ENCODE results near the gene ALKBH7. TPM values are rescaled to one million over a fixed set of nuclear protein-coding genes. Genes with fewer than 3 reads are reported as not detected.

The ALKBH7 gene
- total and polyA plus RNA-seq, 4 donors, result 29.9 to 99.7 (median 51.2) TPM

GRCh38 chr19:6392221-6393073, 19.9 kb downstream of the ALKBH7 start:
- Histone ChIP-seq H3K9ac (ENCODE audit: low read depth in 1 of 2, low read length in 2 of 2) (peak overlapping the region; percentile 83 to 94), H3K4me1 (ENCODE audit: control insufficient read depth in 4 of 4, insufficient read depth in 4 of 4, low read length in 3 of 4) (peaks cover 5 to 14% (median 11%) of the 10 kb centered on the region in 4 donors), H3K27me3 (ENCODE audit: control insufficient read depth in 4 of 4, insufficient read depth in 4 of 4, low read length in 3 of 4) (no peaks in the 10 kb centered on the region), H3K4me3 (ENCODE audit: low read depth in 1 of 3, low read length in 3 of 3) (peak overlapping the region; percentile 69 to 97 (median 93)), H3K36me3 (ENCODE audit: control insufficient read depth in 4 of 4, insufficient read depth in 3 of 4, low read depth in 1 of 4, low read length in 3 of 4) (peaks cover 10 to 26% (median 15%) of the 10 kb centered on the region in 4 donors), H3K27ac (ENCODE audit: low read depth in 1 of 2, low read length in 2 of 2) (peak overlapping the region; percentile 86 to 87), H3K9me3 (ENCODE audit: control insufficient read depth in 4 of 4, low read length in 3 of 4) (no peaks in the 10 kb centered on the region)
- no peak for TF ChIP-seq RAD21 (IDR thresholded peaks at IDR 0.05)
- no peak for TF ChIP-seq FOXA2 (IDR thresholded peaks at IDR 0.05)
- no peak for TF ChIP-seq HNF4A (conservative IDR thresholded peaks at IDR 0.05)
- no peak for TF ChIP-seq NR2F2 (IDR thresholded peaks at IDR 0.05)
- TF ChIP-seq, protein P1, sequence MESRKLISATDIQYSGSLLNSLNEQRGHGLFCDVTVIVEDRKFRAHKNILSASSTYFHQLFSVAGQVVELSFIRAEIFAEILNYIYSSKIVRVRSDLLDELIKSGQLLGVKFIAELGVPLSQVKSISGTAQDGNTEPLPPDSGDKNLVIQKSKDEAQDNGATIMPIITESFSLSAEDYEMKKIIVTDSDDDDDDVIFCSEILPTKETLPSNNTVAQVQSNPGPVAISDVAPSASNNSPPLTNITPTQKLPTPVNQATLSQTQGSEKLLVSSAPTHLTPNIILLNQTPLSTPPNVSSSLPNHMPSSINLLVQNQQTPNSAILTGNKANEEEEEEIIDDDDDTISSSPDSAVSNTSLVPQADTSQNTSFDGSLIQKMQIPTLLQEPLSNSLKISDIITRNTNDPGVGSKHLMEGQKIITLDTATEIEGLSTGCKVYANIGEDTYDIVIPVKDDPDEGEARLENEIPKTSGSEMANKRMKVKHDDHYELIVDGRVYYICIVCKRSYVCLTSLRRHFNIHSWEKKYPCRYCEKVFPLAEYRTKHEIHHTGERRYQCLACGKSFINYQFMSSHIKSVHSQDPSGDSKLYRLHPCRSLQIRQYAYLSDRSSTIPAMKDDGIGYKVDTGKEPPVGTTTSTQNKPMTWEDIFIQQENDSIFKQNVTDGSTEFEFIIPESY (IDR thresholded peaks at IDR 0.05), result no peak
- TF ChIP-seq TAF1 (conservative IDR thresholded peaks at IDR 0.05), result no peak
- no peak for TF ChIP-seq YY1 (IDR thresholded peaks at IDR 0.05)
- TF ChIP-seq JUND (IDR thresholded peaks at IDR 0.05), result no peak
- TF ChIP-seq SP1 (IDR thresholded peaks at IDR 0.05), result no peak
- 7% methylated on average over 30 of the region's 30 CpGs for WGBS
- DNase-seq (ENCODE audit: low spot score), result no peak

GRCh38 chr19:6393074-6393982, 20.7 kb downstream of the ALKBH7 start, which contains the start of gene GTF2F1:
TSS of gene GTF2F1 (minus strand) at chr19:6393164. CDS start at chr19:6392995, 169 bp downstream.
- under 1% methylated on average over 69 of the region's 69 CpGs for WGBS
- H3K9me3 ChIP-seq (ENCODE audit: control insufficient read depth in 4 of 4, low read length in 3 of 4), result no peaks in the 10 kb centered on the region
- DNase-seq (ENCODE audit: low spot score), result peak; percentile 90
- TF ChIP-seq FOXA2 (IDR thresholded peaks at IDR 0.05), result no peak
- TF ChIP-seq CTCF (IDR thresholded peaks at IDR 0.05; ENCODE audit: low read depth, low read length, missing input control), result no peak
- TF ChIP-seq RAD21 (IDR thresholded peaks at IDR 0.05), result peak in 1 of 2 donors; percentile 19
- no peak for TF ChIP-seq NR2F2 (IDR thresholded peaks at IDR 0.05)
- peak; percentile 70 for TF ChIP-seq YY1 (IDR thresholded peaks at IDR 0.05)
- TF ChIP-seq SP1 (IDR thresholded peaks at IDR 0.05), result peak; percentile 14
- TF ChIP-seq RXRA (IDR thresholded peaks at IDR 0.05), result peak in 1 of 2 donors; percentile 8
- no peak for TF ChIP-seq FOXA1 (IDR thresholded peaks at IDR 0.05)
- TF ChIP-seq, protein P2, sequence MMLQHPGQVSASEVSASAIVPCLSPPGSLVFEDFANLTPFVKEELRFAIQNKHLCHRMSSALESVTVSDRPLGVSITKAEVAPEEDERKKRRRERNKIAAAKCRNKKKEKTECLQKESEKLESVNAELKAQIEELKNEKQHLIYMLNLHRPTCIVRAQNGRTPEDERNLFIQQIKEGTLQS (IDR thresholded peaks at IDR 0.05), result no peak
- no peak for TF ChIP-seq TAF1 (conservative IDR thresholded peaks at IDR 0.05)
- no peak for TF ChIP-seq REST (IDR thresholded peaks at IDR 0.05)
- no peak for TF ChIP-seq HNF4G (IDR thresholded peaks at IDR 0.05)
- peak; percentile 85 to 94 for TF ChIP-seq GABPA (IDR thresholded peaks at IDR 0.05 in 1 of 2, conservative IDR thresholded peaks at IDR 0.05 in 1 of 2)
- no peak for TF ChIP-seq JUND (IDR thresholded peaks at IDR 0.05)
- no peak for TF ChIP-seq MAX (IDR thresholded peaks at IDR 0.05)
- TF ChIP-seq, protein P1 (IDR thresholded peaks at IDR 0.05), result no peak
- no peak for TF ChIP-seq HNF4A (conservative IDR thresholded peaks at IDR 0.05)
- TF ChIP-seq EGR1 (IDR thresholded peaks at IDR 0.05; ENCODE audit: low read depth in 2 of 2), result peak in 1 of 2 donors; percentile 44
- peak within 1 kb of the TSS; percentile 69 to 97 (median 93) for H3K4me3 ChIP-seq (ENCODE audit: low read depth in 1 of 3, low read length in 3 of 3)
- peak within 1 kb of the TSS; percentile 83 to 94 for H3K9ac ChIP-seq (ENCODE audit: low read depth in 1 of 2, low read length in 2 of 2)
- H3K27me3 ChIP-seq (ENCODE audit: control insufficient read depth in 4 of 4, insufficient read depth in 4 of 4, low read length in 3 of 4), result no peaks in the 10 kb centered on the region
- H3K4me1 ChIP-seq (ENCODE audit: control insufficient read depth in 4 of 4, insufficient read depth in 4 of 4, low read length in 3 of 4), result peaks cover 5 to 14% (median 11%) of the 10 kb centered on the region in 4 donors
- peaks cover 6 to 18% (median 9%) of the 10 kb centered on the region in 4 donors for H3K36me3 ChIP-seq (ENCODE audit: control insufficient read depth in 4 of 4, insufficient read depth in 3 of 4, low read depth in 1 of 4, low read length in 3 of 4)
- peak within 1 kb of the TSS; percentile 86 to 87 for H3K27ac ChIP-seq (ENCODE audit: low read depth in 1 of 2, low read length in 2 of 2)
